Measurements from ENCODE around the gene ANAPC5.
A peak's percentile ranks its signal among the peaks of the same experiment; 100 is the strongest.
"Not testable (repeated sequence)": the region's sequence is repeated elsewhere in the genome, so short reads cannot be mapped to it uniquely, and the experiment has no call there.

Gene ANAPC5

DNA sequence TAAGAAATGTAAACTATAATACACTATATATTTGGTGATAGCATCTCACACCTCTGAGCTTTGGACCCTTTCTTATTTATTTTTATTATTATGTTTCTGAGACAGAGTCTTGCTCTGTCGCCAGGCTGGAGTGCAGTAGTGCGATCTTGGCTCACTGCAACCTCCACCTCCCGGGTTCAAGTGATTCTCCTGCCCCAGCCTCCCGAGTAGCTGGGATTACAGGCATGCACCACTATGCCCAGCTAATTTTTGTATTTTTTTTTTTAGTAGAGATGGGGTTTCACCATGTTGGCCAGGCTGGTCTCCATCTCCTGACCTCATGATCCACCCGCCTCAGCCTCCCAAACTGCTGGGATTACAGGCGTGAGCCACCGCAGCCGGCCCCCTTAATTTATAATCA is 44.8 kb downstream of the ANAPC5 start:
- not testable (repeated sequence) for DNase-seq

- DNase-seq, result no peak
Measured at GRCh38 chr12:121304306-121304705, 47.9 kb downstream of the ANAPC5 start.

- no peak for DNase-seq
Measured at GRCh38 chr12:121301876-121302275, 50.3 kb downstream of the ANAPC5 start.

- DNase-seq, result no peak
Measured at GRCh38 chr12:121300083-121300819, 52.0 kb downstream of the ANAPC5 start.

DNA sequence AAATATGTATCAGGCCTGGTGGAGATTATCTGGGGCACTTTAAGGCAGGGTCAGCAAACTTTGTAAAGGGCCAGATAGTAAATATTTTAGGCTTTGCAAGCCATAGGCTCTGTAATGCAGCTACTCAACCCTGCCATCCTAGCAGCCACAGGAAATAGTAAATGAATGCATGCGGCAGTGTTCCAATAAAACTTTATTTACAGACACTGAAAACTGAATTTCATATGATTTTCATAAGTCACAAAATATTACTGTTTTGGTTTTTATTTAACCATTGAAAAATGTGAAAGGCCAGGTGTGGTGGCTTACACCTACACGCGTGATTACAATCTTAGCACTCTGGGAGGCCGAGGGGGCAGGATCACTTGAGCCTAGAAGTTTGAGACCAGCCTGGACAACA is 52.5 kb downstream of the ANAPC5 start:
- no peak for DNase-seq

DNA sequence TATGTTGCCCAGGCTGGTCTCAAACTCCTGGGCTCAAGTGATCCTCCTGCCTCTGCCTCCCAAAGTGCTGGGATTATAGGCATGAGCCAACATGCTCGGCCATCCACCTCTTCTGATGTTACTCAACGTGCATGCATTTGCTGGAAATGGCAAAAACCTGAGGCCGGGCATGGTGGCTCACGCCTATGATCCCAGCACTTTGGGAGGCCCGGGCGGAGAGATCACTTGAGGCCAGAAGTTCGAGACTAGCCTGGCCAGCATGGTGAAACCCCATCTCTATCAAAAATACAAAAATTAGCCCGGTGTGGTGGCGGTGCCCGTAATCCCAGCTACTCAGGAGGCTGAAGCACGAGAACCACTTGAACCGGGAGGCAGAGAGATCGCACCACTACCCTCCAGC is 53.8 kb downstream of the ANAPC5 start:
- not testable (repeated sequence) for DNase-seq

- peak; percentile 61 for DNase-seq
Measured at GRCh38 chr12:121297435-121297991, 54.7 kb downstream of the ANAPC5 start.

GRCh38 chr12:121296618-121297434 is 55.4 kb downstream of the ANAPC5 start, which contains the start of gene CAMKK2:
CAMKK2 (minus strand) TSS chr12:121296709; CDS start chr12:121274526, 22,183 bp downstream.
- DNase-seq, result peak; percentile 86

DNA sequence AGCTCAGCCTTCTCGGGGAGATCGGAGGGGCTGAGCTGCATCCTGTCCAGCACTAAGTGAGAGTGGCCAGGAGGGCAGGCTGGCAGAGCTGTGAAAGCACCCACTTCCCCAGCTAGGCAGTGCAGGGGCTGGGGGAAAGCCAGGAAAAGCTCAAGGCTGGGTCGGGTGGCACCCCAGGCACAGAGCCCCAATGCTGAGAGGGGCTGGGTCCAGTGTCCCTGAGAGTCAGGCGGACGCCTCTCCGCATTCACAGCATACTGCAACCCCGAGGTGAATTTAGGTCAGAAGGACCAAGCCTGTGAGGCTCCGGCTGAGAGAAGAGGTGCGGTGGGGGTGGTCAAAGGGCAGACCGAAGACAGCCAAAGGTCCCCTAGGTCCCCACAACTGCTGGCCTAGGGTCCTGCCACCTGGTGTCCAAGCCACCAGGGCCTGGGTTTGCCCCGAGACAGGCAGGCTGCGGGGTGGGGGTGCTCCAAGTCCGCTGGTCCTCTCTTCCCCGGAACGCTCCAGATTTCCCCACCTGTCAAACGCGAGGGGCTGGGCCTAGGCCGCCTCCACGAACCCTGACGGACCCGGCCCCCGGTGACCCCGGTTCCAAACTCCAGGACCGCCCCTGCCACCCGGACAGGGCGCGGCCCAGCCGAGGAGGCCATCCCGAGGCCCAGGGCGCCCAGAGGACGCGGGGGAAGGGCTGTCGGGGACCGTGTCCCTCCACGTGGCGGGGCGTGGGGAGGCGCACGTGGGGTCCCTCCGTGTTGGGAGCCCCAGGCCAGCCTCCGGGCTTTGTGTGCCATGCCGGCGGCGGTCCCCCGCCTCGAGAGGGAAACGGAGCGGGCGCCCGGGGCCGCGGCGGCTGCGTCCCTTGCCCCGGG is 56.2 kb downstream of the ANAPC5 start:
- DNase-seq, result peak; percentile 28

GRCh38 chr12:121295116-121295745 is 57.0 kb downstream of the ANAPC5 start:
- no peak for DNase-seq

DNA sequence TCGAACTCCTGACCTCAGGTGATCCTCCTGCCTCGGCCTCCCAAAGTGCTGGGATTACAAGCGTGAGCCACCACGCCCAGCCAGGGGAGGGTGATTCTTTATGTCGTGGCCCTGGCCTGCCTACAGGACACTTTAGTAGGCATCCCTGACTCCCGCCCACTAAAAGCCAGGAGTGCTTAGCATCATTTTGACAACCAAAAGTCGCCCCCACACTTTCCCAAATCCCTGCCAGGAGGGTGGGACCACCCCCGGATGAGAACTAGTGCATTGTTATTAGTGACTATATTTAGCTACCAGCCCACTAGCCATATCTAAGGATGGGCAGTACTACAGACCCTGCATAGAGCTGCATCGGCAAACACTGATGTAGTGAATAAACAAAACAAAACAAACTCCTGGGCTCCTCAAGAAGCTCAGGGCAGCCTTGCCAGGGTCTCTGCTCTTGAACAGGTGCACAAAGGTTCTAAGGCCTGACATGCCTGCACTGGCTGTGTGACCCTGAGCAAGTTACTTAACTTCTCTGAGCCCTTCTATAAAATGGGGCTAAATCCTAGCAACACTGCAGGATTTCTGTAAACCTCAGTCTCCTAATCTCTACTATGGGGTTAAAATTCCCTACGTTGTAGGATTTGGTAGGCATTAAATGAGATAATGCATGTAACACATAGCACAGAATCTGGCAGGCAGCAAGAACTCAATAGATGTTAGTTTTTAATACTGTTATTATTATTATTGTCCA is 57.9 kb downstream of the ANAPC5 start:
- DNase-seq, result no peak

DNA sequence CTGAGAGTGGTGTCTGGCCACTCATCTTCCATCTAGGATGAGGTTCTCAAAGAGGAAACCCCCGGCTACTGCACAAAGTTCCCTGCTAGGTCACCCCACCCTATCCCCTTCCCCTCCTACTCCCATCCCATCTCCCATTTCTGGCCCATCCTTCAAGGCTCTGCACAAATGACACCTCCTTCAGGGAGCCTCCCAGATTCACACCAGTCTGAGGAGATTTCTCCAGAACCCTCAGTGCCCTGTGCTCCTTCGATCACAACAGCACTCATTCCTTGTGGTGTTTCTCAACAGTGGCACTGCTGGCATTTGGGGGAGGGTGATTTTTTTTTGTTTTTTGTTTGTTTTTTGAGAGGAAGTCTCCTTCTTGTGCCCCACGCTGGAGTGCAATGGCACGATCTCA is 58.6 kb downstream of the ANAPC5 start:
- DNase-seq, result no peak

GRCh38 chr12:121290410-121290809 is 61.8 kb downstream of the ANAPC5 start:
- DNase-seq, result no peak

DNA sequence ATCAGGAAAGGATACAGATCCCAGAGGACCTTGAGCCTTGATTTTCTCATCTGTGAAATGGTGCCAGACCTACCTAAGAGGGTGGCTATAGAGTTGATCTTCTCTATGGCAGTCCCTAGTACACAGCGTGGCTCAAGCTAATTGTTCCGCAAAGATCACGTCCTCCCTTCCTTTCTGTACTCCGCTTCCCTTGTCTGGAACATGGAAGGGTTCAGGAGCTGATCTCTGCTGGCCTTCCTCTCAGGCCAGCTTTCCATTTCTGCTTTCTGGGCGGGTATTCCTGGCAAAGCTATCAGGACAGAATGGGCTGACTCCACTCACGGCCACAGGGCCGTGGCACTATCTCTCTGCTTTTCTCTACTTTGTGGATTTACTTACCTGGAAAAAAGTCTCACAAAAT is 62.2 kb downstream of the ANAPC5 start:
- DNase-seq, result no peak

DNA sequence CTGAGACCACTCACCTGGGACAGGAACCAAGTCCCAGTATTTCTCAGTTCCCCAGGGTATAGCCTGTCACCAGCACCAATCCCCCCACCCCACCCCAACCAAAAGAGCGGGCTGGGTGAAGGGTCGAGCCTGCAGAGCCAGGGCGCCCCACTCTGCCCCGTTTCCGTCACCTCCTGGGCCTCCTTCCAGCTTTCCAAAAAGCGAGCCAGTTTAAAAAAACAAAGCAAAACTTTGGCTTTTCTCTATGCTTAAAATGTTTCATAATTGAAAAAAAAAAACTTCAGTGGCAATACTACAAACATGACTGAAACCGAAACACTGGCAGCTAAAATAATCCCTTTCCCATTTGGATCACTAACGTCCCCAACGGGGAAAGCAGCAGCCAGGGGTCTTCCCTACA is 63.2 kb downstream of the ANAPC5 start:
- DNase-seq, result no peak

GRCh38 chr12:121288158-121288845 is 63.9 kb downstream of the ANAPC5 start:
- no peak for DNase-seq

GRCh38 chr12:121287267-121287954 is 64.8 kb downstream of the ANAPC5 start:
- peak; percentile 39 for DNase-seq

DNA sequence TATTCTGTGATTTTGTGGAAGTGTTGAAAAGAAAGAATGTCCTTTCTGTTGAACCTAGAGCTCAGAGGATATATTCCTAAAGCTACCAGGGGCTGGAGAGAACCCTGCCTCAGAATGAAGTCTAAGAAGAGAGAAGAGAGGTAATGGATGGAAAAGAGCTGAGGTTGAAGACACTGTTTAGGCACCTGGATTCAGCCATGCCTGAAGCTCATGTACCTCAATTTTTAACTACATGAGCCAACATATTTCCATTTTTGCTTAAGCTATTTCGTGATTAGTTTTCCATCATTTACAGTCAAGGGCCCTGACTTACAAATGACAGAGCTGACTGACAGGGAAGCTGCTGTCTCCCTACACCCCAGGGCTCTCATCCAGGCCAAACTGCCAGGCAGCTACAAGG is 66.4 kb downstream of the ANAPC5 start:
- no peak for DNase-seq

GRCh38 chr12:121284551-121285390 is 67.4 kb downstream of the ANAPC5 start:
- no peak for DNase-seq

Measured in EL (cell line).